Kidney epithelial cell (primary cell): ENCODE measurements around the gene TMEM33. TPM values are rescaled to one million over a fixed set of nuclear protein-coding genes. Genes with fewer than 3 reads are reported as not detected.

Source experiments
- DNase-seq: peaks from one replicate; pipeline ENCODE4 v3.0.0-alpha.2; 2010; ENCODE audit warnings: low read depth
- H3K27me3 ChIP-seq: 2 replicates; pipeline ENCODE4 v1.6.0; 2011; ENCODE audit warnings: low read length; ENCODE audit not compliant: control insufficient read depth, insufficient read depth
- H3K36me3 ChIP-seq: 2 replicates; pipeline ENCODE4 v1.5.1; 2011; ENCODE audit warnings: low read length; ENCODE audit not compliant: control insufficient read depth, insufficient read depth
- H3K4me3 ChIP-seq: 2 replicates; pipeline ENCODE4 v1.5.1; 2011; ENCODE audit warnings: low read depth, mild to moderate bottlenecking, control low read depth, low read length
- CTCF ChIP-seq: IDR thresholded peaks from 2 replicates; pipeline ENCODE4 v1.5.1; 2011; ENCODE audit warnings: mild to moderate bottlenecking, moderate library complexity, low read length, control low read depth, inconsistent platforms; ENCODE audit not compliant: insufficient read depth, poor library complexity, severe bottlenecking
- total RNA-seq: library from RNA; depleted of rRNA; stranded (reverse); fragments of >200 nt; gene quantifications from 2 replicates; pipeline ENCODE4 v1.2.3, GENCODE V29; 2015

TMEM33 gene
- total RNA-seq, 1 donor from 2014 or later = 94.1 TPM

GRCh38 chr4:41994461-41994985 lies 59.3 kb downstream of the TMEM33 start:
- TF ChIP-seq CTCF = no peak
- Histone ChIP-seq H3K27me3 (no peaks in the 10 kb centered on the region), H3K36me3 (no peaks in the 10 kb centered on the region), H3K4me3 (no peak overlapping the region)
- no peak for DNase-seq

- Histone ChIP-seq H3K36me3 (no peaks in the 10 kb centered on the region), H3K4me3 (no peak overlapping the region), H3K27me3 (no peaks in the 10 kb centered on the region)
- no peak for DNase-seq
- TF ChIP-seq CTCF = no peak
These were observed 62.8 kb downstream of the TMEM33 start for GRCh38 chr4:41998019-41998418.

- Histone ChIP-seq H3K4me3 (no peak overlapping the region), H3K36me3 (no peaks in the 10 kb centered on the region), H3K27me3 (no peaks in the 10 kb centered on the region)
- DNase-seq = no peak
- no peak for TF ChIP-seq CTCF
These were observed 64.1 kb downstream of the TMEM33 start for GRCh38 chr4:41999321-41999720.

GRCh38 chr4:42008011-42008786 lies 73.0 kb downstream of the TMEM33 start:
- DNase-seq = no peak
- no peak overlapping the region for H3K4me3 ChIP-seq
- no peaks in the 10 kb centered on the region for H3K36me3 ChIP-seq
- H3K27me3 ChIP-seq = no peaks in the 10 kb centered on the region
- TF ChIP-seq CTCF = no peak

Other genes starting within 250 kb of the TMEM33 start
- not detected in 2 replicates for gene PHOX2B, start 186.7 kb upstream of the TMEM33 start, total RNA-seq
- gene DCAF4L1, start 46.3 kb downstream of the TMEM33 start, total RNA-seq = 0.13 and 0.48 TPM in 2 replicates
- 64.5 and 65.9 TPM in 2 replicates for gene SLC30A9, start 55.1 kb downstream of the TMEM33 start, total RNA-seq
- gene BEND4, start 217.2 kb downstream of the TMEM33 start, total RNA-seq = 0.07 and 0.13 TPM in 2 replicates